NOMO-1 treated with dmso at 0.1 percent for 144 hours (cell line): ENCODE results near the gene RAB28.

Source experiments
- DNase-seq: peaks from one replicate; lab custom pipeline; 2025; ENCODE audit not compliant: unreplicated experiment; lab: John Stamatoyannopoulos, UW

The RAB28 gene

GRCh38 chr4:13484122-13484748 lies at the start of gene RAB28:
Gene RAB28, minus strand, starts transcription at chr4:13484340.
- peak; percentile 86 for DNase-seq

GRCh38 chr4:13531625-13531998 lies 47.5 kb upstream of the RAB28 start:
- DNase-seq: no peak

GRCh38 chr4:13530823-13531624 lies 46.9 kb upstream of the RAB28 start:
- no peak for DNase-seq

GRCh38 chr4:13529128-13529919 lies 45.2 kb upstream of the RAB28 start:
- DNase-seq: no peak

GRCh38 chr4:13528821-13529127 lies 44.6 kb upstream of the RAB28 start:
- no peak for DNase-seq

GRCh38 chr4:13527981-13528820 lies 44.1 kb upstream of the RAB28 start:
- DNase-seq: peak; percentile 50

- no peak for DNase-seq
Observed at GRCh38 chr4:13527192-13527980, 43.2 kb upstream of the RAB28 start.

- DNase-seq: no peak
Observed at GRCh38 chr4:13526658-13527057, 42.5 kb upstream of the RAB28 start.

- DNase-seq: no peak
Observed at GRCh38 chr4:13525606-13526281, 41.6 kb upstream of the RAB28 start.

GRCh38 chr4:13524504-13525243 lies 40.5 kb upstream of the RAB28 start:
- no peak for DNase-seq

GRCh38 chr4:13523591-13524503 lies 39.7 kb upstream of the RAB28 start:
- DNase-seq: no peak

- DNase-seq: no peak
Observed at GRCh38 chr4:13523105-13523477, 39.0 kb upstream of the RAB28 start.

- no peak for DNase-seq
Observed at GRCh38 chr4:13522282-13523104, 38.4 kb upstream of the RAB28 start.

- DNase-seq: no peak
Observed at GRCh38 chr4:13521047-13521446, 36.9 kb upstream of the RAB28 start.

GRCh38 chr4:13516315-13516860 lies 32.2 kb upstream of the RAB28 start:
- no peak for DNase-seq

- DNase-seq: no peak
Observed at GRCh38 chr4:13515268-13515667, 31.1 kb upstream of the RAB28 start.

GRCh38 chr4:13514722-13515121 lies 30.6 kb upstream of the RAB28 start:
- no peak for DNase-seq
